Stimulated activated memory B cell treated with anti-CD40 and anti-IgM and Interleukin-4, amounts not matched to agents 10 μg/mL and 1 μg/mL and 100 μg/mL, for 72 hours (primary cell): ENCODE data around the gene SH2D4B.

Experiments used
- ATAC-seq: fragments of 150-1000 bp; cut with Tn5 transposase; 2 replicates; pipeline ENCODE4 v1.10.0; 2021
- H3K27ac Mint-ChIP-seq: one replicate; pipeline ENCODE4 v1.8.0; 2022; ENCODE audit warnings: mild to moderate bottlenecking, mixed read lengths
- H3K27me3 Mint-ChIP-seq: one replicate; pipeline ENCODE4 v1.8.0; 2022; ENCODE audit warnings: mixed read lengths
- H3K36me3 Mint-ChIP-seq: one replicate; pipeline ENCODE4 v1.8.0; 2022; ENCODE audit warnings: mixed read lengths
- H3K4me1 Mint-ChIP-seq: one replicate; pipeline ENCODE4 v1.8.0; 2022; ENCODE audit warnings: mixed read lengths
- H3K4me3 Mint-ChIP-seq: one replicate; pipeline ENCODE4 v1.8.0; 2022; ENCODE audit warnings: mild to moderate bottlenecking, moderate library complexity, mixed read lengths
- H3K9me3 Mint-ChIP-seq: one replicate; pipeline ENCODE4 v1.8.0; 2022; ENCODE audit warnings: mixed read lengths

SH2D4B gene

DNA sequence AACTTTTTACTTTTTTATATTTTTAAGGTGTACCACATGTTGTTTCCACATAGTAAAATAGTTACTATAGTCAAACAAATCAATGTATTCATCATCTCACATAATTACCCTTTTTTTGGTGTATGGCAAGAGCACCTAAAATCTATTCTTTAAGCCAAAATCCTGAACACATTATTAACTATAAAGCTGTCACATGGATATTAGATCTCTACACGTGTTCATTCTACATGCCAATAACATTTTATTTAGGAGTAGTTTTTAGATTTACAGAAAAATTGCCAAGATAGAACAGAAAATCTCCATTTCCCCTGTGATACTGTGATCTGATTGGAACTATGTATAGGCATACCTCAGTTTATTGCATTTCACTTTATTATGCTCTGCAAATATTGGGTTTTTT, 137.1 kb downstream of the SH2D4B start:
- no peak for ATAC-seq
- H3K36me3 Mint-ChIP-seq, result no peaks in the 10 kb centered on the region
- H3K4me3 Mint-ChIP-seq, result no peak overlapping the region
- no peaks in the 10 kb centered on the region for H3K9me3 Mint-ChIP-seq
- H3K27me3 Mint-ChIP-seq, result no peaks in the 10 kb centered on the region
- no peaks in the 10 kb centered on the region for H3K4me1 Mint-ChIP-seq
- no peak overlapping the region for H3K27ac Mint-ChIP-seq

DNA sequence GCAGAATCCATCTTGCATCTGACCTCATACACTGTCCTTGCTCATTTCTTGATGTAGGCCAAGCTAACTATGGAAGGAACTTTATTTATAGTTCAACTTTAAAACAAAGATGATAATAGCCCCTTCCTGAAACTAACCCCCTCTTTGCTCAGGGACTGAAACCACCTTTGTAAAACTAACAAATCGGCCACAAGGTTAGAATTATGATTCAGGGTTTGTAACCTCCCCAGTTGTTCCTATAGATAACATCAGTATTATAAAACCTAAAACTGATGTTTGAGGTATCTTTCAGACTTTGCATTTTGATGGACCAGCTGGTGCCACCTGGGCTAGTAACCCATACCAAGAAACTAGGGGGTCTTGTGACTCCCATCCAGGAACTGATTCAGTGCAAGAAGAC, 143.4 kb downstream of the SH2D4B start:
- no peak for ATAC-seq
- Mint-ChIP-seq H3K36me3 (no peaks in the 10 kb centered on the region), H3K4me1 (no peaks in the 10 kb centered on the region), H3K27ac (no peak overlapping the region), H3K27me3 (peaks cover 9% of the 10 kb centered on the region), H3K9me3 (no peaks in the 10 kb centered on the region), H3K4me3 (no peak overlapping the region)

DNA sequence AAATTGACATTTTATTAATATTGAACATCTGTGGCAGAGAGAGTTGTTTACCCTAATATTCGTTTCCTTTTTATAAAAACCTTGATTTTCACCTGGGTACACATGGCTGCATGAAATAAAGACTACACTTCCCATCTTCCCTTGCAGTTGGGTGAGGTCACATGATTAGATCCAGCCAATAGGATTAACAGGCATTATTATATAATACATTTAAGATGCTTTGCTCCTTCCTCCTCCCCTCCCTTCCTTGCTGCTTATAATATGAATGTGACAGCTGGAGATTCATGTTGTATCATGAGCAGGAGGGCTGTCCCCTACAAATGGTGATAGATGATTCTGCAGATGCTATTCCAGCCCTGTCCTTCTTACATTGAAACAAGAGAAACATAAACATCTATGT, 146.6 kb downstream of the SH2D4B start:
- Mint-ChIP-seq H3K9me3 (no peaks in the 10 kb centered on the region), H3K4me1 (no peaks in the 10 kb centered on the region), H3K27me3 (peaks cover 9% of the 10 kb centered on the region), H3K36me3 (no peaks in the 10 kb centered on the region), H3K4me3 (no peak overlapping the region), H3K27ac (no peak overlapping the region)
- ATAC-seq, result peak; percentile 43

DNA sequence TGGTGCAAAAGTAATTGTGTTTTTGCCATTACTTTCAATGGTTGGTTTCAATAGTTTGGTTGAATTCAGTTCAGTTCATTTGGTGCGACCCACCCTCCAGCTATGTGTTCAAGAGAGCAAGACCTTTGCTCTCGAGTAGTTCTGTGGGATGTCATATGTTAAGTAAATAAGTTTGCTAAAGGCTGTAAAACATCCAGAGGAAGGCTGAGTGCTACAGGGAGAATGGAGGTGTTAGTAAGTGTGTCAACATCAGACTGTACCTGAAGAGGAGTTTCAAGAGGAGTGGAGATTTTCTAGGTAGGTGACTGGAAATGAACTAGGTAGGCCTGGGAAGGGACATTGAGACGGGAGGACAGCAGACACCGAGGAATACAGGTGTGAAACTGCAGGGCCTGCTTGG, 147.7 kb downstream of the SH2D4B start:
- Mint-ChIP-seq H3K9me3 (no peaks in the 10 kb centered on the region), H3K27ac (no peak overlapping the region), H3K4me1 (no peaks in the 10 kb centered on the region), H3K27me3 (peaks cover 9% of the 10 kb centered on the region), H3K36me3 (no peaks in the 10 kb centered on the region), H3K4me3 (no peak overlapping the region)
- ATAC-seq, result no peak

DNA sequence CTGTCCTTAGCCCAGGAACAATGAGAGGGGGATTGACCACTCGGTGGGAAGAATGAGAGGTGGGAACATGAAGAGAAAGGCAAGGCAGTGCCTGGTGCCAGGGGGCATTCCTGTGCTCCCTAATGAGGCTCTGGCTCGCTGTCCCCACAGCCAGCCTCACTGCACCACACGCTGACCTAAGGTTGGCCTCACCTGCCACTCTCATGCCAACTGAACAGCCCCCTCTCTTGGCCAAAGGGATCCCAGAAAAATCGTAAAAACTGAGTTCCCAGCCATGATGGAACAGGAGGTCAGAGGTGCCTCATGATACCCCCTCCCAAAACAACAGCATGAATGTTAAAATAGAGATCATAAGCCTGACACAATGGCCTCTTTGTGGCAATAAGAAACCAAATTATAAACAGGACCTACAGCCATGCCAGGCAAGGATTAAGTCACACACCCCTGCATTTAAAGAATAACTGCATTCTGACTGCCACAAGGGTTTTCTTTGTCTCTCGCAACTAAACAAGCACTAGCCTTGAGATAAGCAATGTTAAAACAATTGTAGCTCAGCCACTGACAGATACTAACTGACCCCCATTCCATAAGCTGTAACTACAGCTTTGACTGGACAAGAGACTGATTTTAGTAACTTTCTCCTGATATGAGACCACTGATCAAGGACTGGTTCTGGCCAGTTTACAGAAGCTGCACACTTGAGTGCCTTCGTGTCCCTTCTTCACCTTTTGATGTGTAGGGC, 149.2 kb downstream of the SH2D4B start:
- Mint-ChIP-seq H3K4me3 (no peak overlapping the region), H3K36me3 (no peaks in the 10 kb centered on the region), H3K4me1 (no peaks in the 10 kb centered on the region), H3K27ac (no peak overlapping the region), H3K27me3 (peaks cover 15% of the 10 kb centered on the region), H3K9me3 (no peaks in the 10 kb centered on the region)
- ATAC-seq, result no peak

DNA sequence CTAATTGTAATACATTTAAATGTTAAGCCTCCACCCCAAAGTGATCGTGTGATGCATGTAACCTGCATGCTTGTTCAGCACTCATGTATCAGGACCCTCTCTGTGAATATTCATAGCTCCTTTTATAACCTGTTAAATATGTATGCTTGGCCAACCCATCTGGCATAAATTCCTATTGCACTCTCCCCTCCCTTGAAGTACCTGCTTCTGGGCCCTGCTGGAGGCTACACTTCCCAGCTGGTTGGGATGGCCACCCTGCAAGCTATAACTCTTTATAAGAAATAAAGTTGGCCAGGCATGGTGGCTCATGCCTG, 149.7 kb downstream of the SH2D4B start:
- H3K4me3 Mint-ChIP-seq, result no peak overlapping the region
- peaks cover 20% of the 10 kb centered on the region for H3K27me3 Mint-ChIP-seq
- no peaks in the 10 kb centered on the region for H3K9me3 Mint-ChIP-seq
- H3K27ac Mint-ChIP-seq, result no peak overlapping the region
- H3K36me3 Mint-ChIP-seq, result no peaks in the 10 kb centered on the region
- ATAC-seq, result no peak
- H3K4me1 Mint-ChIP-seq, result no peaks in the 10 kb centered on the region

DNA sequence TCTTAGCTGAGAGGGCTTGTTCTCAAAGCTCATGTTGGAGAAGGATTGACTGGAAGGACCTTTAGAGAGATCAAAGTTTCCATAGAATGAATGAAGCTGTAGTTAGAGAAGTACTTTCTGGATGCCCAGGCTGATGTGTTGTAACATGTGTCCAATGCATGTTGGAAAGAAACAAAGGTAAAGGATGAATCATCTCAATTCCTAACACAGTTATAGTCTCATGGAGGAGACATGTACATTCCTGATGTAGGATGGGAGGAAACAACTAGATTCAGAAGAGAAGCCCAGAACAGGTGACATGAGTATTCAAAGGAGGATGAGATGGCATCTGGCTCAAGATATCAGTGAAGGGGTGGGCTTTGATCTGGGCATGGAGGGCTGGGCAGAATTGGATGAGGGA, 152.7 kb downstream of the SH2D4B start:
- Mint-ChIP-seq H3K36me3 (no peaks in the 10 kb centered on the region), H3K4me1 (no peaks in the 10 kb centered on the region), H3K9me3 (no peaks in the 10 kb centered on the region), H3K27ac (no peak overlapping the region), H3K4me3 (no peak overlapping the region), H3K27me3 (peaks cover 25% of the 10 kb centered on the region)
- no peak for ATAC-seq

DNA sequence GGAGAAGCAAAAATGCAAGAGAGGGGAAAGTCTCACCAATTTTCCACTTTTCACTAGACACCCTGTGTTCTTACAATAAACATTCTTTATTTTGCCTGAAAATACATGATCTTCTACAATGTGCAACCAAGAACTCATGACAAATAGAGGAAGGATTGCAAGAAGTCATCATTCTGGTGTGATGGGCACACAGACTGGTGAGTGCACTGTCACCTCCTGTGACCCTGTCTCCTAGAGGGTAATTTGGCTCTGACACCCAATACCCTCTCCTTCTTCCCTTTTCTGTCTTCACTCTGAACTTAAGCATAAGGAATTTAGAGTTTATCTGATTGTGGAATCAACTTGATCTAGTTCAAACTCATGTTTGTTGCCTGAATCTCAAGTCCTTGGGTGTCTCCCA, 153.7 kb downstream of the SH2D4B start:
- no peak for ATAC-seq
- no peak overlapping the region for H3K4me3 Mint-ChIP-seq
- H3K9me3 Mint-ChIP-seq, result no peaks in the 10 kb centered on the region
- no peaks in the 10 kb centered on the region for H3K36me3 Mint-ChIP-seq
- no peak overlapping the region for H3K27ac Mint-ChIP-seq
- no peaks in the 10 kb centered on the region for H3K4me1 Mint-ChIP-seq
- peaks cover 21% of the 10 kb centered on the region for H3K27me3 Mint-ChIP-seq

DNA sequence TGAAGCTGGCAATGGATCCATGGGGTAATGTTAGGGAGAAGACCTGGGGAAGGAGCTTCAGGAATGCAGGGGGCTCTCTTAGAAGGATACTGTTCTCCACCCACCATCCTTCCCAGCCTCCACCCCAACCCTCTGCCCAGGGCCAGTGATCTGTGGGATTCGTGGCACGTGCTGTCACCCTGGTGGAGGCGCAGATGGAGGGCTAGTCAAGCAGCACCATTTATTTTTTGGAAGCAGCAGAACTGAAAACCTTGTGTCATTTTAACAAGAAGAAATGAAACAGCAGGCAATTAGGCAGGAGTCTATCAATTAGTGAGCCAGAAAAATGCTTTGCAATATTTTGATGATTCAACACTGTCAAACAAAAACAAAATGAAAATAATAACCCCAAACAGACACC, 155.9 kb downstream of the SH2D4B start:
- H3K36me3 Mint-ChIP-seq, result no peaks in the 10 kb centered on the region
- no peaks in the 10 kb centered on the region for H3K4me1 Mint-ChIP-seq
- H3K9me3 Mint-ChIP-seq, result no peaks in the 10 kb centered on the region
- H3K27me3 Mint-ChIP-seq, result peaks cover 30% of the 10 kb centered on the region
- no peak overlapping the region for H3K27ac Mint-ChIP-seq
- ATAC-seq, result no peak
- H3K4me3 Mint-ChIP-seq, result no peak overlapping the region

DNA sequence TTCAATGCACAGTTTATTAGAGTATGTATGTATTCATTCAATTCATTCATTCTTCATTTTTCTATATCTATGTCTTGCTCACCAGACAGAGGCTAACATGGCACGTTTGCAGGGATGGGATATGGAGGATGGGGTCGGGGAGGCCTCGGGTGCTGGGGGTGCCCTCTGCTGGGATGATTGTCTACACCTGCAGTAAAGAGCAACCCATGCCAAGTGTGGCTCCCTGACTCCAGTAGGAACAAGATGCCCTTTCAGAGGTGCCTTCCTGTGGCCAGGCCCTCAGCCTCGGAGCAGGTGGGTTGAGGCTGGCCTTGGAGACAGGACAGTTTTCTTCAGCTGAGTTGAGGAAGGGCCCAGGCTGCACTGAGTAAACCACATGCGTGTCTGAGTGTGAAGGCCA, 157.2 kb downstream of the SH2D4B start:
- peak; percentile 14 for ATAC-seq
- Mint-ChIP-seq H3K9me3 (no peaks in the 10 kb centered on the region), H3K27ac (no peak overlapping the region), H3K36me3 (no peaks in the 10 kb centered on the region), H3K27me3 (peaks cover 41% of the 10 kb centered on the region), H3K4me3 (no peak overlapping the region), H3K4me1 (peaks cover 6% of the 10 kb centered on the region)
